Measurements from ENCODE around the gene KLHL29. TPM values are rescaled to one million over a fixed set of nuclear protein-coding genes. Genes with fewer than 3 reads are reported as not detected.

Gene KLHL29
- total RNA-seq, 1 donor from 2014 or later, result 5.5 TPM

GRCh38 chr2:23621616-23622015 is 236.6 kb downstream of the KLHL29 start:
- H3K27ac Mint-ChIP-seq (ENCODE audit: unreplicated experiment), result no peak overlapping the region
- DNase-seq (ENCODE audit: low read depth) (no peak), FAIRE-seq (no peak)
- Histone ChIP-seq H4K20me1 (ENCODE audit: insufficient read depth, low read length) (peaks cover 3% of the 10 kb centered on the region), H3K27ac (ENCODE audit: low read depth, low read length) (no peak overlapping the region), H3K27me3 (ENCODE audit: insufficient read depth, low read length) (peaks cover 5% of the 10 kb centered on the region), H3K4me1 (ENCODE audit: insufficient read depth, low read length) (no peaks in the 10 kb centered on the region), H3K4me2 (ENCODE audit: low read length) (no peak overlapping the region), H3K4me3 (ENCODE audit: insufficient read depth, low read depth, low read length) (no peak overlapping the region), H3K79me2 (ENCODE audit: insufficient read depth, low read length) (no peaks in the 10 kb centered on the region), H3K9ac (ENCODE audit: low read length) (no peak overlapping the region), H3K9me3 (ENCODE audit: insufficient read depth, low read depth, low read length) (peaks cover 10% of the 10 kb centered on the region), H3K36me3 (ENCODE audit: insufficient read depth, low read length) (no peaks in the 10 kb centered on the region), H2AFZ (ENCODE audit: low read depth, low read length) (no peak overlapping the region)
- H3K4me1 Mint-ChIP-seq (ENCODE audit: low read depth, unreplicated experiment), result peaks cover 9% of the 10 kb centered on the region
- H3K9me3 Mint-ChIP-seq (ENCODE audit: unreplicated experiment), result peaks cover 9% of the 10 kb centered on the region
- peaks cover 6% of the 10 kb centered on the region for H3K36me3 Mint-ChIP-seq (ENCODE audit: low read depth, unreplicated experiment)
- no peak overlapping the region for H3K4me3 Mint-ChIP-seq (ENCODE audit: unreplicated experiment)
- H3K27me3 Mint-ChIP-seq (ENCODE audit: low read depth, unreplicated experiment), result peaks cover 69% of the 10 kb centered on the region
- TF ChIP-seq EZH2 (IDR thresholded peaks at IDR 0.05; ENCODE audit: insufficient read depth, low read length), result no peak
- TF ChIP-seq, protein P1, sequence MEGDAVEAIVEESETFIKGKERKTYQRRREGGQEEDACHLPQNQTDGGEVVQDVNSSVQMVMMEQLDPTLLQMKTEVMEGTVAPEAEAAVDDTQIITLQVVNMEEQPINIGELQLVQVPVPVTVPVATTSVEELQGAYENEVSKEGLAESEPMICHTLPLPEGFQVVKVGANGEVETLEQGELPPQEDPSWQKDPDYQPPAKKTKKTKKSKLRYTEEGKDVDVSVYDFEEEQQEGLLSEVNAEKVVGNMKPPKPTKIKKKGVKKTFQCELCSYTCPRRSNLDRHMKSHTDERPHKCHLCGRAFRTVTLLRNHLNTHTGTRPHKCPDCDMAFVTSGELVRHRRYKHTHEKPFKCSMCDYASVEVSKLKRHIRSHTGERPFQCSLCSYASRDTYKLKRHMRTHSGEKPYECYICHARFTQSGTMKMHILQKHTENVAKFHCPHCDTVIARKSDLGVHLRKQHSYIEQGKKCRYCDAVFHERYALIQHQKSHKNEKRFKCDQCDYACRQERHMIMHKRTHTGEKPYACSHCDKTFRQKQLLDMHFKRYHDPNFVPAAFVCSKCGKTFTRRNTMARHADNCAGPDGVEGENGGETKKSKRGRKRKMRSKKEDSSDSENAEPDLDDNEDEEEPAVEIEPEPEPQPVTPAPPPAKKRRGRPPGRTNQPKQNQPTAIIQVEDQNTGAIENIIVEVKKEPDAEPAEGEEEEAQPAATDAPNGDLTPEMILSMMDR (IDR thresholded peaks at IDR 0.05; ENCODE audit: insufficient read depth, low read depth, low read length), result no peak

GRCh38 chr2:23622466-23622865 is 237.5 kb downstream of the KLHL29 start:
- peaks cover 3% of the 10 kb centered on the region for H4K20me1 ChIP-seq (ENCODE audit: insufficient read depth, low read length)
- H2AFZ ChIP-seq (ENCODE audit: low read depth, low read length), result no peak overlapping the region
- H3K4me3 Mint-ChIP-seq (ENCODE audit: unreplicated experiment), result no peak overlapping the region
- no peaks in the 10 kb centered on the region for H3K4me1 ChIP-seq (ENCODE audit: insufficient read depth, low read length)
- peaks cover 10% of the 10 kb centered on the region for H3K9me3 Mint-ChIP-seq (ENCODE audit: unreplicated experiment)
- H3K4me2 ChIP-seq (ENCODE audit: low read length), result no peak overlapping the region
- H3K9ac ChIP-seq (ENCODE audit: low read length), result no peak overlapping the region
- peaks cover 2% of the 10 kb centered on the region for H3K27me3 ChIP-seq (ENCODE audit: insufficient read depth, low read length)
- peaks cover 10% of the 10 kb centered on the region for H3K9me3 ChIP-seq (ENCODE audit: insufficient read depth, low read depth, low read length)
- TF ChIP-seq, protein P1 (IDR thresholded peaks at IDR 0.05; ENCODE audit: insufficient read depth, low read depth, low read length), result no peak
- TF ChIP-seq EZH2 (IDR thresholded peaks at IDR 0.05; ENCODE audit: insufficient read depth, low read length), result no peak
- H3K27ac Mint-ChIP-seq (ENCODE audit: unreplicated experiment), result no peak overlapping the region
- no peaks in the 10 kb centered on the region for H3K36me3 ChIP-seq (ENCODE audit: insufficient read depth, low read length)
- no peaks in the 10 kb centered on the region for H3K79me2 ChIP-seq (ENCODE audit: insufficient read depth, low read length)
- no peak overlapping the region for H3K27ac ChIP-seq (ENCODE audit: low read depth, low read length)
- FAIRE-seq, result no peak
- peaks cover 10% of the 10 kb centered on the region for H3K4me1 Mint-ChIP-seq (ENCODE audit: low read depth, unreplicated experiment)
- H3K36me3 Mint-ChIP-seq (ENCODE audit: low read depth, unreplicated experiment), result peaks cover 6% of the 10 kb centered on the region
- H3K27me3 Mint-ChIP-seq (ENCODE audit: low read depth, unreplicated experiment), result peaks cover 62% of the 10 kb centered on the region
- H3K4me3 ChIP-seq (ENCODE audit: insufficient read depth, low read depth, low read length), result no peak overlapping the region
- DNase-seq (ENCODE audit: low read depth), result no peak

- H3K4me1 Mint-ChIP-seq (ENCODE audit: low read depth, unreplicated experiment), result peaks cover 13% of the 10 kb centered on the region
- DNase-seq (ENCODE audit: low read depth) (no peak), FAIRE-seq (no peak)
- no peak overlapping the region for H2AFZ ChIP-seq (ENCODE audit: low read depth, low read length)
- H3K27me3 ChIP-seq (ENCODE audit: insufficient read depth, low read length), result peaks cover 2% of the 10 kb centered on the region
- peaks cover 57% of the 10 kb centered on the region for H3K27me3 Mint-ChIP-seq (ENCODE audit: low read depth, unreplicated experiment)
- no peak overlapping the region for H3K27ac Mint-ChIP-seq (ENCODE audit: unreplicated experiment)
- peaks cover 10% of the 10 kb centered on the region for H3K9me3 ChIP-seq (ENCODE audit: insufficient read depth, low read depth, low read length)
- no peaks in the 10 kb centered on the region for H3K79me2 ChIP-seq (ENCODE audit: insufficient read depth, low read length)
- H3K9ac ChIP-seq (ENCODE audit: low read length), result no peak overlapping the region
- H3K4me2 ChIP-seq (ENCODE audit: low read length), result no peak overlapping the region
- no peak overlapping the region for H3K4me3 Mint-ChIP-seq (ENCODE audit: unreplicated experiment)
- H3K36me3 ChIP-seq (ENCODE audit: insufficient read depth, low read length), result no peaks in the 10 kb centered on the region
- peaks cover 3% of the 10 kb centered on the region for H4K20me1 ChIP-seq (ENCODE audit: insufficient read depth, low read length)
- peaks cover 6% of the 10 kb centered on the region for H3K36me3 Mint-ChIP-seq (ENCODE audit: low read depth, unreplicated experiment)
- H3K4me3 ChIP-seq (ENCODE audit: insufficient read depth, low read depth, low read length), result no peak overlapping the region
- H3K9me3 Mint-ChIP-seq (ENCODE audit: unreplicated experiment), result peaks cover 11% of the 10 kb centered on the region
- no peaks in the 10 kb centered on the region for H3K4me1 ChIP-seq (ENCODE audit: insufficient read depth, low read length)
- H3K27ac ChIP-seq (ENCODE audit: low read depth, low read length), result no peak overlapping the region
- TF ChIP-seq EZH2 (IDR thresholded peaks at IDR 0.05; ENCODE audit: insufficient read depth, low read length), result no peak
- TF ChIP-seq, protein P1 (IDR thresholded peaks at IDR 0.05; ENCODE audit: insufficient read depth, low read depth, low read length), result no peak
Observed at GRCh38 chr2:23622966-23623675, 238.1 kb downstream of the KLHL29 start.
